HepG2 (cell line): Measurements from ENCODE around the gene CHST4. TPM values are rescaled to one million over a fixed set of nuclear protein-coding genes. Genes with fewer than 3 reads are reported as not detected.

ENCODE experiments used
- ADNP ChIP-seq: sonication (generic); formaldehyde crosslinking; IDR thresholded peaks from 2 replicates; pipeline ENCODE4 v1.4.0; 2020; ENCODE audit warnings: missing genetic modification reagents
- ATF7 ChIP-seq, 2 experiments: fragments of 450-650 bp in 1 of 2; sonication (generic) in 1 of 2; formaldehyde crosslinking in 1 of 2; IDR thresholded peaks; 2 replicates each; pipeline versions ENCODE4 v1.4.0 to v1.6.1; 2016 to 2020; ENCODE audit warnings: antibody characterized with exemption in 1 of 2, mild to moderate bottlenecking in 1 of 2, missing genetic modification reagents in 1 of 2
- HDAC6 ChIP-seq: fragments of 200-600 bp; sonication (generic); IDR thresholded peaks from 2 replicates; pipeline ENCODE4 v1.7.0; 2017; ENCODE audit warnings: mild to moderate bottlenecking, antibody characterized with exemption, low read length, low read depth
- MXD1 ChIP-seq: sonication (generic); formaldehyde crosslinking; IDR thresholded peaks from 2 replicates; pipeline ENCODE4 v1.4.0; 2020; ENCODE audit warnings: mild to moderate bottlenecking, missing genetic modification reagents
- NONO ChIP-seq, 2 experiments: fragments of 450-650 bp in 1 of 2; sonication (generic) in 1 of 2; formaldehyde crosslinking in 1 of 2; IDR thresholded peaks in 1 of 2; conservative IDR thresholded peaks in 1 of 2; 2 replicates each; pipeline versions ENCODE4 v1.6.1 to v1.8.0; 2017 to 2022; ENCODE audit warnings: mild to moderate bottlenecking in 1 of 2, missing genetic modification reagents in 1 of 2, moderate library complexity in 1 of 2
- POGK ChIP-seq: sonication (generic); formaldehyde crosslinking; conservative IDR thresholded peaks from 2 replicates; pipeline ENCODE4 v1.8.0; 2022; ENCODE audit warnings: mild to moderate bottlenecking, moderate library complexity, missing genetic modification reagents
- SCMH1 ChIP-seq: sonication (generic); formaldehyde crosslinking; IDR thresholded peaks from 2 replicates; pipeline ENCODE4 v1.9.0; 2021; ENCODE audit warnings: missing genetic modification reagents, mild to moderate bottlenecking, borderline replicate concordance
- SRSF1 ChIP-seq: fragments of 200-400 bp; formaldehyde crosslinking; optimal IDR thresholded peaks from 2 replicates; pipeline ENCODE3; 2017; ENCODE audit warnings: mild to moderate bottlenecking, low read depth, low read length, moderate library complexity
- TBX2 ChIP-seq: sonication (generic); formaldehyde crosslinking; IDR thresholded peaks from 2 replicates; pipeline ENCODE4 v1.5.0; 2020; ENCODE audit warnings: missing genetic modification reagents, mild to moderate bottlenecking, borderline replicate concordance
- U2AF1 ChIP-seq: fragments of 200-400 bp; formaldehyde crosslinking; optimal IDR thresholded peaks from 2 replicates; pipeline ENCODE3; 2017; ENCODE audit warnings: mild to moderate bottlenecking, low read depth, low read length
- ZNF431 ChIP-seq: sonication (generic); formaldehyde crosslinking; IDR thresholded peaks from 2 replicates; pipeline ENCODE4 v1.9.0; 2022; ENCODE audit warnings: missing genetic modification reagents, low read depth, mild to moderate bottlenecking, borderline replicate concordance
- polyA plus RNA-seq, 8 experiments: library from polyadenylated mRNA; depleted of rRNA in 3 of 8; stranded (reverse) in 7 of 8; unstranded in 1 of 8; fragments of >200 nt; fragmentation: Illumina TruSeq in 4 of 8; extraction: Trizol in 4 of 8; gene quantifications; 2 replicates each; pipeline versions ENCODE4 v1.2.1 to v1.2.3, GENCODE V29; 2011 to 2016; ENCODE audit warnings: low read depth in 4 of 8, missing spikeins in 1 of 8, mixed read lengths in 1 of 8; ENCODE audit not compliant: insufficient read depth in 1 of 8
- total RNA-seq, 5 experiments: library from RNA; depleted of rRNA; stranded (reverse); fragments of >200 nt; fragmentation: Illumina TruSeq; extraction: Trizol; gene quantifications; 2 replicates each; pipeline ENCODE4 v1.2.3, GENCODE V29; 2016; ENCODE audit warnings: low read depth in 1 of 5
- TF ChIP-seq, protein P1 (sequence below), 2 experiments: sonication (generic) in 1 of 2; formaldehyde crosslinking in 1 of 2; IDR thresholded peaks; 2 replicates each; pipeline versions ENCODE4 v1.5.1 to v1.6.1; 2011 to 2020; ENCODE audit warnings: borderline replicate concordance in 1 of 2, low read depth in 1 of 2, low read length in 1 of 2, mild to moderate bottlenecking in 1 of 2, missing genetic modification reagents in 1 of 2, moderate library complexity in 1 of 2
- TF ChIP-seq, protein P2 (sequence below): sonication (generic); formaldehyde crosslinking; IDR thresholded peaks from 2 replicates; pipeline ENCODE4 v1.5.1; 2020; ENCODE audit warnings: missing genetic modification reagents, mild to moderate bottlenecking, borderline replicate concordance
- TF ChIP-seq, protein P3 (sequence below): sonication (generic); formaldehyde crosslinking; IDR thresholded peaks from 2 replicates; pipeline ENCODE4 v1.8.1; 2023; ENCODE audit warnings: missing genetic modification reagents, mild to moderate bottlenecking, borderline replicate concordance

CHST4 gene
- total and polyA plus RNA-seq, 2 of the 13 experiments (the other 11 are each of a cell fraction or from before 2014, with no cell fraction given): not detected

GRCh38 chr16:71584543-71585317 is 58.5 kb downstream of the CHST4 start (continued):
- no peak for TF ChIP-seq SRSF1
- TF ChIP-seq, protein P1, sequence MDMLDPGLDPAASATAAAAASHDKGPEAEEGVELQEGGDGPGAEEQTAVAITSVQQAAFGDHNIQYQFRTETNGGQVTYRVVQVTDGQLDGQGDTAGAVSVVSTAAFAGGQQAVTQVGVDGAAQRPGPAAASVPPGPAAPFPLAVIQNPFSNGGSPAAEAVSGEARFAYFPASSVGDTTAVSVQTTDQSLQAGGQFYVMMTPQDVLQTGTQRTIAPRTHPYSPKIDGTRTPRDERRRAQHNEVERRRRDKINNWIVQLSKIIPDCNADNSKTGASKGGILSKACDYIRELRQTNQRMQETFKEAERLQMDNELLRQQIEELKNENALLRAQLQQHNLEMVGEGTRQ (IDR thresholded peaks at IDR 0.05; ENCODE audit: low read depth, low read length): no peak
- TF ChIP-seq, protein P1 (CRISPR knock-in tag; IDR thresholded peaks at IDR 0.05; ENCODE audit: borderline replicate concordance): no peak
- TF ChIP-seq TBX2 (CRISPR knock-in tag): no peak
- TF ChIP-seq ATF7 (IDR thresholded peaks at IDR 0.05): no peak
- TF ChIP-seq ATF7 (CRISPR knock-in tag; IDR thresholded peaks at IDR 0.05): no peak
- no peak for TF ChIP-seq NONO (IDR thresholded peaks at IDR 0.05)
- TF ChIP-seq NONO (CRISPR knock-in tag; conservative IDR thresholded peaks at IDR 0.05): no peak
- TF ChIP-seq ADNP (CRISPR knock-in tag): peak; percentile 66; the same call in 1 of the 2 replicates
- TF ChIP-seq SCMH1 (CRISPR knock-in tag): no peak
- TF ChIP-seq POGK (CRISPR knock-in tag): no peak
- TF ChIP-seq MXD1: no peak
- TF ChIP-seq, protein P2, sequence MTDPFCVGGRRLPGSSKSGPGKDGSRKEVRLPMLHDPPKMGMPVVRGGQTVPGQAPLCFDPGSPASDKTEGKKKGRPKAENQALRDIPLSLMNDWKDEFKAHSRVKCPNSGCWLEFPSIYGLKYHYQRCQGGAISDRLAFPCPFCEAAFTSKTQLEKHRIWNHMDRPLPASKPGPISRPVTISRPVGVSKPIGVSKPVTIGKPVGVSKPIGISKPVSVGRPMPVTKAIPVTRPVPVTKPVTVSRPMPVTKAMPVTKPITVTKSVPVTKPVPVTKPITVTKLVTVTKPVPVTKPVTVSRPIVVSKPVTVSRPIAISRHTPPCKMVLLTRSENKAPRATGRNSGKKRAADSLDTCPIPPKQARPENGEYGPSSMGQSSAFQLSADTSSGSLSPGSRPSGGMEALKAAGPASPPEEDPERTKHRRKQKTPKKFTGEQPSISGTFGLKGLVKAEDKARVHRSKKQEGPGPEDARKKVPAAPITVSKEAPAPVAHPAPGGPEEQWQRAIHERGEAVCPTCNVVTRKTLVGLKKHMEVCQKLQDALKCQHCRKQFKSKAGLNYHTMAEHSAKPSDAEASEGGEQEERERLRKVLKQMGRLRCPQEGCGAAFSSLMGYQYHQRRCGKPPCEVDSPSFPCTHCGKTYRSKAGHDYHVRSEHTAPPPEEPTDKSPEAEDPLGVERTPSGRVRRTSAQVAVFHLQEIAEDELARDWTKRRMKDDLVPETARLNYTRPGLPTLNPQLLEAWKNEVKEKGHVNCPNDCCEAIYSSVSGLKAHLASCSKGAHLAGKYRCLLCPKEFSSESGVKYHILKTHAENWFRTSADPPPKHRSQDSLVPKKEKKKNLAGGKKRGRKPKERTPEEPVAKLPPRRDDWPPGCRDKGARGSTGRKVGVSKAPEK (CRISPR knock-in tag): 0 out of 2 replicates have a peak, but pooled peaks have one; percentile 14
- no peak for TF ChIP-seq HDAC6
- no peak for TF ChIP-seq ZNF431 (CRISPR knock-in tag)
- TF ChIP-seq, protein P3, sequence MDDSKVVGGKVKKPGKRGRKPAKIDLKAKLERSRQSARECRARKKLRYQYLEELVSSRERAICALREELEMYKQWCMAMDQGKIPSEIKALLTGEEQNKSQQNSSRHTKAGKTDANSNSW (CRISPR knock-in tag): no peak
- no peak for TF ChIP-seq U2AF1
